ENCODE measurements around the gene ELOVL7. TPM values are rescaled to one million over a fixed set of nuclear protein-coding genes. Genes with fewer than 3 reads are reported as not detected.

Gene ELOVL7
- total and polyA plus RNA-seq, 2 donors (not counting 1 experiment from before 2014, with no cell fraction given), result 0.21 to 0.54 TPM

DNA sequence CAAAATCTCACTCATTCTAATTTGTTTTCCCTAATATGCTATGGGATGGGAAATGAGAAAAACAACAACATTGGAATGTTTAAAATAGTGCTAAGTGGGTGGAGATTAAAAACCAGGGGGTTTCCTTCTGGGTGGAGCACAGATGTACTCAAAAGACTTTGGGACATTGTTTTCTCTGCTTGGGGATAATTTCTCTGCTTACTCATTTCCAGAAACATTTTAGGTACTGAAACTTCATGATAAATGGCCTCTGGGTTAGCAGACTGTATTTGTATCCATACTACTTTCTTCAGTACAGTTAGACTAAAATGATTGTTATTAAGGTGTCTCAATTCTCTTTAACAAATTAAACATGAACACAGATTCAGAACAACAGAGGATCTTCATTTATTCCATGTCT is 17.4 kb downstream of the ELOVL7 start:
- Histone ChIP-seq H3K4me2 (replicated peaks; ENCODE audit: low read depth, low read length, poor library complexity, severe bottlenecking) (no peak overlapping the region), H4K20me1 (ENCODE audit: control insufficient read depth, insufficient read depth, low read length, poor library complexity, severe bottlenecking) (no peaks in the 10 kb centered on the region), H3K9ac (ENCODE audit: low read length) (no peak overlapping the region), H2AFZ (ENCODE audit: insufficient read depth, low read depth, low read length, poor library complexity, severe bottlenecking) (no peak overlapping the region), H3K9me3 (ENCODE audit: control extremely low read depth in 1 of 3, control insufficient read depth in 2 of 3, insufficient read depth in 1 of 3, low read length in 2 of 3) (no peaks in the 10 kb centered on the region), H3K27me3 (replicated peaks in 1 of 4; ENCODE audit: control extremely low read depth in 1 of 4, control insufficient read depth in 3 of 4, insufficient read depth in 4 of 4, low read length in 3 of 4) (no peaks in the 10 kb centered on the region), H3K36me3 (replicated peaks in 1 of 2; ENCODE audit: control extremely low read depth in 1 of 2, control insufficient read depth in 1 of 2, extremely low read depth in 1 of 2, insufficient read depth in 2 of 2, low read length in 1 of 2) (no peaks in the 10 kb centered on the region), H3K4me1 (ENCODE audit: control insufficient read depth in 2 of 2, insufficient read depth in 2 of 2, low read length in 2 of 2) (no peaks in the 10 kb centered on the region), H3K27ac (ENCODE audit: low read length in 2 of 2) (no peak overlapping the region), H3K79me2 (ENCODE audit: control insufficient read depth, insufficient read depth, low read length) (no peaks in the 10 kb centered on the region), H3K4me3 (ENCODE audit: control extremely low read depth in 1 of 5, extremely low read depth in 1 of 5, insufficient read depth in 1 of 5, low read depth in 2 of 5, low read length in 4 of 5) (no peak overlapping the region)
- ATAC-seq (ENCODE audit: low read depth) (no peak), DNase-seq (no peak)
- POLR2A ChIA-PET, result no interaction called here
- CTCF ChIA-PET, result no interaction called here
- Mint-ChIP-seq H3K4me1 (no peaks in the 10 kb centered on the region), H3K27me3 (no peaks in the 10 kb centered on the region), H3K4me3 (no peak overlapping the region), H3K9me3 (ENCODE audit: insufficient read depth) (no peaks in the 10 kb centered on the region), H3K27ac (no peak overlapping the region)
- TF ChIP-seq EZH2 (IDR thresholded peaks at IDR 0.05; ENCODE audit: borderline replicate concordance, insufficient read depth, low read depth, low read length, poor library complexity, severe bottlenecking), result no peak
- TF ChIP-seq, protein P1, sequence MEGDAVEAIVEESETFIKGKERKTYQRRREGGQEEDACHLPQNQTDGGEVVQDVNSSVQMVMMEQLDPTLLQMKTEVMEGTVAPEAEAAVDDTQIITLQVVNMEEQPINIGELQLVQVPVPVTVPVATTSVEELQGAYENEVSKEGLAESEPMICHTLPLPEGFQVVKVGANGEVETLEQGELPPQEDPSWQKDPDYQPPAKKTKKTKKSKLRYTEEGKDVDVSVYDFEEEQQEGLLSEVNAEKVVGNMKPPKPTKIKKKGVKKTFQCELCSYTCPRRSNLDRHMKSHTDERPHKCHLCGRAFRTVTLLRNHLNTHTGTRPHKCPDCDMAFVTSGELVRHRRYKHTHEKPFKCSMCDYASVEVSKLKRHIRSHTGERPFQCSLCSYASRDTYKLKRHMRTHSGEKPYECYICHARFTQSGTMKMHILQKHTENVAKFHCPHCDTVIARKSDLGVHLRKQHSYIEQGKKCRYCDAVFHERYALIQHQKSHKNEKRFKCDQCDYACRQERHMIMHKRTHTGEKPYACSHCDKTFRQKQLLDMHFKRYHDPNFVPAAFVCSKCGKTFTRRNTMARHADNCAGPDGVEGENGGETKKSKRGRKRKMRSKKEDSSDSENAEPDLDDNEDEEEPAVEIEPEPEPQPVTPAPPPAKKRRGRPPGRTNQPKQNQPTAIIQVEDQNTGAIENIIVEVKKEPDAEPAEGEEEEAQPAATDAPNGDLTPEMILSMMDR (IDR thresholded peaks at IDR 0.05), result no peak
- intact Hi-C loops (cut with micrococcal nuclease), result no loop called here

GRCh38 chr5:60823574-60823973 is 20.5 kb downstream of the ELOVL7 start:
- no peak overlapping the region for H3K27ac ChIP-seq (ENCODE audit: low read length in 2 of 2)
- no peak overlapping the region for H2AFZ ChIP-seq (ENCODE audit: insufficient read depth, low read depth, low read length, poor library complexity, severe bottlenecking)
- H3K27ac Mint-ChIP-seq, result no peak overlapping the region
- no peaks in the 10 kb centered on the region for H3K79me2 ChIP-seq (ENCODE audit: control insufficient read depth, insufficient read depth, low read length)
- H3K4me3 ChIP-seq (ENCODE audit: control extremely low read depth in 1 of 5, extremely low read depth in 1 of 5, insufficient read depth in 1 of 5, low read depth in 2 of 5, low read length in 4 of 5), result no peak overlapping the region
- H3K4me2 ChIP-seq (replicated peaks; ENCODE audit: low read depth, low read length, poor library complexity, severe bottlenecking), result no peak overlapping the region
- DNase-seq (no peak), ATAC-seq (ENCODE audit: low read depth) (no peak)
- ChIA-PET POLR2A (no interaction called here), CTCF (no interaction called here)
- no peak overlapping the region for H3K4me3 Mint-ChIP-seq
- no peaks in the 10 kb centered on the region for H3K27me3 Mint-ChIP-seq
- H3K4me1 ChIP-seq (ENCODE audit: control insufficient read depth in 2 of 2, insufficient read depth in 2 of 2, low read length in 2 of 2), result no peaks in the 10 kb centered on the region
- H4K20me1 ChIP-seq (ENCODE audit: control insufficient read depth, insufficient read depth, low read length, poor library complexity, severe bottlenecking), result no peaks in the 10 kb centered on the region
- no peaks in the 10 kb centered on the region for H3K4me1 Mint-ChIP-seq
- no peak for TF ChIP-seq EZH2 (IDR thresholded peaks at IDR 0.05; ENCODE audit: borderline replicate concordance, insufficient read depth, low read depth, low read length, poor library complexity, severe bottlenecking)
- TF ChIP-seq, protein P1 (IDR thresholded peaks at IDR 0.05), result no peak
- intact Hi-C loops (cut with micrococcal nuclease), result no loop called here
- H3K36me3 ChIP-seq (replicated peaks in 1 of 2; ENCODE audit: control extremely low read depth in 1 of 2, control insufficient read depth in 1 of 2, extremely low read depth in 1 of 2, insufficient read depth in 2 of 2, low read length in 1 of 2), result no peaks in the 10 kb centered on the region
- H3K9me3 ChIP-seq (ENCODE audit: control extremely low read depth in 1 of 3, control insufficient read depth in 2 of 3, insufficient read depth in 1 of 3, low read length in 2 of 3), result no peaks in the 10 kb centered on the region
- H3K9ac ChIP-seq (ENCODE audit: low read length), result no peak overlapping the region
- WGBS (ENCODE audit: insufficient coverage), result no CpG with 5 or more reads among the region's 1 CpG
- H3K27me3 ChIP-seq (replicated peaks in 1 of 4; ENCODE audit: control extremely low read depth in 1 of 4, control insufficient read depth in 3 of 4, insufficient read depth in 4 of 4, low read length in 3 of 4), result no peaks in the 10 kb centered on the region
- H3K9me3 Mint-ChIP-seq (ENCODE audit: insufficient read depth), result no peaks in the 10 kb centered on the region
